ENCODE results near the gene BGN. TPM values are rescaled to one million over a fixed set of nuclear protein-coding genes. Genes with fewer than 3 reads are reported as not detected.

BGN gene
- total RNA-seq, 1 experiment from 2014 or later: not detected

GRCh38 chrX:153507484-153508178, 12.9 kb downstream of the BGN start:
- Histone ChIP-seq H3K27me3 (ENCODE audit: low read length) (no peaks in the 10 kb centered on the region), H3K4me2 (ENCODE audit: low read length) (peak overlapping the region; percentile 50; the same call in 1 of the 2 replicates), H3K36me3 (ENCODE audit: low read depth, low read length) (no peaks in the 10 kb centered on the region), H3F3A (ENCODE audit: low read length, unreplicated experiment) (no peaks in the 10 kb centered on the region), H3K9ac (ENCODE audit: low read length) (no peak overlapping the region), H3K4me3 (ENCODE audit: low read length) (no peak overlapping the region), H4K20me1 (ENCODE audit: low read length) (no peaks in the 10 kb centered on the region), H3K9me3 (ENCODE audit: low read length) (no peaks in the 10 kb centered on the region), H3K27ac (ENCODE audit: low read length) (no peak overlapping the region), H2AFZ (ENCODE audit: low read length) (no peak overlapping the region; the same call in 1 of the 2 replicates), H3K4me1 (ENCODE audit: insufficient read depth, low read length) (no peaks in the 10 kb centered on the region), H3K9me2 (replicated peaks; ENCODE audit: low read length) (no peaks in the 10 kb centered on the region), H3K79me2 (ENCODE audit: low read length) (no peaks in the 10 kb centered on the region)
- ChIA-PET CTCF (interaction anchor here (1.0 kb wide), 2 partner anchors 37 to 46 kb away, joined by 3 to 5 read pairs; partner anchors contain the start of gene HAUS7), POLR2A (ENCODE audit: unreplicated experiment) (no interaction called here)
- intact Hi-C loops (cut with micrococcal nuclease): loop anchor here (1.0 to 2.0 kb wide), 2 partner anchors 37 to 46 kb away; partner anchors contain the start of gene HAUS7
- peak; percentile 86 for TF ChIP-seq CTCF (conservative IDR thresholded peaks at IDR 0.05; ENCODE audit: low read depth, low read length)
- no peak for TF ChIP-seq EZH2phosphoT487 (IDR thresholded peaks at IDR 0.05; ENCODE audit: borderline replicate concordance, low read length)
- no TSS peak for BruUV-seq (replicated peaks)
- peak; percentile 98 for ATAC-seq
- DNase-seq: peak; percentile 78

GRCh38 chrX:153509592-153509991, 14.8 kb downstream of the BGN start:
- no peak overlapping the region for H3K4me2 ChIP-seq (ENCODE audit: low read length)
- no peak for TF ChIP-seq EZH2 (IDR thresholded peaks at IDR 0.05; ENCODE audit: low read length, unreplicated experiment)
- TF ChIP-seq CTCF (conservative IDR thresholded peaks at IDR 0.05; ENCODE audit: low read depth, low read length): no peak
- no peak for TF ChIP-seq EZH2phosphoT487 (IDR thresholded peaks at IDR 0.05; ENCODE audit: borderline replicate concordance, low read length)
- POLR2A ChIA-PET (ENCODE audit: unreplicated experiment): no interaction called here
- DNase-seq (no peak), ATAC-seq (no peak)
- no peak overlapping the region for H3K9ac ChIP-seq (ENCODE audit: low read length)
- no peaks in the 10 kb centered on the region for H3K9me2 ChIP-seq (replicated peaks; ENCODE audit: low read length)
- no peak overlapping the region for H3K4me3 ChIP-seq (ENCODE audit: low read length)
- H3K27me3 ChIP-seq (ENCODE audit: low read length): no peaks in the 10 kb centered on the region
- H3K27ac ChIP-seq (ENCODE audit: low read length): no peak overlapping the region
- H3K79me2 ChIP-seq (ENCODE audit: low read length): no peaks in the 10 kb centered on the region
- no peaks in the 10 kb centered on the region for H3K9me3 ChIP-seq (ENCODE audit: low read length)
- no peak overlapping the region for H2AFZ ChIP-seq (ENCODE audit: low read length)
- no TSS peak for BruUV-seq (replicated peaks)
- CTCF ChIA-PET: no interaction called here
- intact Hi-C loops (cut with micrococcal nuclease): no loop called here
- no peaks in the 10 kb centered on the region for H4K20me1 ChIP-seq (ENCODE audit: low read length)
- no peaks in the 10 kb centered on the region for H3F3A ChIP-seq (ENCODE audit: low read length, unreplicated experiment)
- no peaks in the 10 kb centered on the region for H3K36me3 ChIP-seq (ENCODE audit: low read depth, low read length)
- no peaks in the 10 kb centered on the region for H3K4me1 ChIP-seq (ENCODE audit: insufficient read depth, low read length)

GRCh38 chrX:153510383-153510782, 15.6 kb downstream of the BGN start:
- BruUV-seq (replicated peaks): no TSS peak
- ChIA-PET POLR2A (ENCODE audit: unreplicated experiment) (no interaction called here), CTCF (no interaction called here)
- no peaks in the 10 kb centered on the region for H3K79me2 ChIP-seq (ENCODE audit: low read length)
- H3K9me3 ChIP-seq (ENCODE audit: low read length): no peaks in the 10 kb centered on the region
- no peak overlapping the region for H3K4me2 ChIP-seq (ENCODE audit: low read length)
- H3K27me3 ChIP-seq (ENCODE audit: low read length): no peaks in the 10 kb centered on the region
- no peaks in the 10 kb centered on the region for H4K20me1 ChIP-seq (ENCODE audit: low read length)
- H3K9ac ChIP-seq (ENCODE audit: low read length): no peak overlapping the region
- H3F3A ChIP-seq (ENCODE audit: low read length, unreplicated experiment): no peaks in the 10 kb centered on the region
- DNase-seq: no peak
- H3K4me3 ChIP-seq (ENCODE audit: low read length): no peak overlapping the region
- no peak overlapping the region for H2AFZ ChIP-seq (ENCODE audit: low read length)
- TF ChIP-seq CTCF (conservative IDR thresholded peaks at IDR 0.05; ENCODE audit: low read depth, low read length): no peak
- no peak for TF ChIP-seq EZH2 (IDR thresholded peaks at IDR 0.05; ENCODE audit: low read length, unreplicated experiment)
- H3K4me1 ChIP-seq (ENCODE audit: insufficient read depth, low read length): no peaks in the 10 kb centered on the region
- no peak for ATAC-seq
- intact Hi-C loops (cut with micrococcal nuclease): no loop called here
- no peaks in the 10 kb centered on the region for H3K36me3 ChIP-seq (ENCODE audit: low read depth, low read length)
- H3K27ac ChIP-seq (ENCODE audit: low read length): no peak overlapping the region
- H3K9me2 ChIP-seq (replicated peaks; ENCODE audit: low read length): no peaks in the 10 kb centered on the region
